Fibroblast of skin of right biceps (primary cell): Measurements from ENCODE around the gene CHRNA3.
A peak's percentile ranks its signal among the peaks of the same experiment; 100 is the strongest.
"Not testable (repeated sequence)": the region's sequence is repeated elsewhere in the genome, so short reads cannot be mapped to it uniquely, and the experiment has no call there.

ENCODE experiments used
- DNase-seq: peaks from one replicate; pipeline ENCODE4 v3.0.0-alpha.2; 2013

Gene CHRNA3

DNA sequence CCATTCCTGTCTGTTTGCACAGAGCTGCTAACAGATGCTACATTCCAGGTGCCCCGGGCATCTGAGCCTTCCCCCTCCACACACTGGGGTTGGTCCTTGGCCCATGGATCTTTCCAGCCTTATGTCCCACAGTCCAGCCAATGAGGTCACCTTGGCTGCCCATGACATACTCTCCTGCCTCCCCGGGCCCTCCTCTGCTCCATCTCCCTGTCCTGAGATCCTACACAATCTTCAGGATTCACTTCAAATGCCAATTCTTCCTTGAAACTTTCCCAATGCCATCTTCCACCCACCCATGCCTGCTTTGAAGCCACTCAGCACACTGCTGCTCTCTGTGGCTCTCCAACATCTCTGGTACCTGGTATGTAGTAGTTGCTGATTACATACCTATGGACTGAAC, 4.3 kb downstream of the CHRNA3 start:
- DNase-seq = no peak

DNA sequence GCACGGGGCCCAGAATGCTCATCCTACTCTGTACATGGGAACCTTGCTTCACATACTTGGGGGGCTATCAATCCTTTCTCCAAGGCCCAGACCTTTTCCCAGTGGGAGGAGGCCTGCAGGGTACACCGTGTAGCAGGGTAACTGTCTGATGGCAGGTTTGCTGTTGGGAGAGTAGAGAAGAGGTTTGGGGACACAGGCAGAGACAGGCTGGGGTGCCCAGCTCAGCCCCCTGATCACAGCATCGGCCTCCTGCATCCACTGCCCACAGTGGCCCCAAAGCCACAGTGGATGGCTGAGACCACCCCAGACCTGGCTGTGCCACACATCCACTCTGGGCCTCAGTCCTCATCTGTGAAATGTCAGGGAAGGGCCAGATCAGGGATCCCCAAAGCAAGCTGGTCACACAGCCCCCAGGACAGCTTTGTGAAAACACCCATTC, 5.6 kb downstream of the CHRNA3 start:
- no peak for DNase-seq

DNA sequence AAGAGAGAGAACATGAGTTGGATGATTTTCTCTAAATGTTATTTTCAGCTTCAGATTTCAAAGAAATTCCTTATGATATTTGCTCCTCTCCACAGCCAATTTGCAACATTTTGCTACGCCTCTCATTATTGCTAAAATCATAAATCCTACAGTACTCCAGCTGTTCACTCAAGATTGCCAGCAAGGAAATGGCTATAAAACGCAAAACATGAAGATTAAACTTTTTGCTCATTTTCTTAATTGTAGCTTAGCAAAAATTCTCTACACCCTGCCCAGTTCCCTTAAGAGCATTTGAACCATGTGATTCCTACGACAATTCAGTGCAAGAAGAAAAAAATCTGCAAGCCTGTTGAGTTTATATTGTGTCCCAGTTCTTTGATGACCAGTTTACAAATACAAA, 6.8 kb downstream of the CHRNA3 start:
- DNase-seq = no peak

DNA sequence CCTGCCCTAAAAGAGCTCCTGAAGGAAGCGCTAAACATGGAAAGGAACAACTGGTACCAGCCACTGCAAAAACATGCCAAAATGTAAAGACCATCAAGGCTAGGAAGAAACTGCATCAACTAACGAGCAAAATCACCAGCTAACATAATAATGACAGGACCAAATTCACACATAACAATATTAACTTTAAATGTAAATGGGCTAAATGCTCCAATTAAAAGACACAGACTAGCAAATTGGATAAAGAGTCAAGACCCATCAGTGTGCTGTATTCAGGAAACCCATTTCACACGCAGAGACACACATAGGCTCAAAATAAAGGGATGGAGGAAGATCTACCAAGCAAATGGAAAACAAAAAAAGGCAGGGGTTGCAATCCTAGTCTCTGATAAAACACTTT, 11.2 kb downstream of the CHRNA3 start:
- not testable (repeated sequence) for DNase-seq

DNA sequence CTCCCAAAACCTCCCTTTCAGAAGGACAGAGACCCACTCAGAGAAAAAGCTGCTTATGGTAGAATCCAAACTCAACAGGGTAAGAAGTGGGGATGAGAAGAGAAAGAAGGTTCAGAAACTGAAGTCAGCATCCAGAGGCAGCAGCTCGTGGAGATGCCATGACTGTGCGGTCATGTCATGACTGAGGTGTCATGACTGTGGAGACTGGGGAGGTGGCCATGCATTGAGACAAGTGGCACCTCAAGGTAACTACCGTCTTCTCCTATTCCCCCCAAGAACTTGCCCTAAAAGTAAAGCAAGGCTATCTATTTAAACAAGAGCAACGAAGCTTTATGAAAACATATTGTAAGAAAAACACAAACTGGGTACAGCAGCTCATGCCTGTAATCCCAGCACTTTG, 15.1 kb downstream of the CHRNA3 start:
- no peak for DNase-seq

DNA sequence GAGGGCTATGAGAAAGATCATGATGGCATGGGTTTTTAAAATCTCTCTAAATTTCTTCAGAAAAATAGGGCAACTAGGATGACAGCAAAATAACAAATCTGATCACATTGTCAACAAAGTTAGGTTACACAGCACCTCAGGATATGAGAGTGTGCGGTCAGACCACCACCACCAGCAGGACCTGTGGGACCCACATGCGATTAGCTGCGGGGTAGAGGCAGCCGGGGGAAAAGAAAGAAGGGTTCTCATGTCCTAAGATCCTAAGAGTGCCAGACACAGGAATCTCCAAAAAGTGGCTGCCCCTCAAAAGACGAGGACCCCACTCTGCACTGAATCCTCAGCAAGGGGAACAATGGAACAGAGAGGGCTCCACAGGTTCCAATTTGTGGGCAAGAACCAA, 15.6 kb downstream of the CHRNA3 start:
- no peak for DNase-seq

DNA sequence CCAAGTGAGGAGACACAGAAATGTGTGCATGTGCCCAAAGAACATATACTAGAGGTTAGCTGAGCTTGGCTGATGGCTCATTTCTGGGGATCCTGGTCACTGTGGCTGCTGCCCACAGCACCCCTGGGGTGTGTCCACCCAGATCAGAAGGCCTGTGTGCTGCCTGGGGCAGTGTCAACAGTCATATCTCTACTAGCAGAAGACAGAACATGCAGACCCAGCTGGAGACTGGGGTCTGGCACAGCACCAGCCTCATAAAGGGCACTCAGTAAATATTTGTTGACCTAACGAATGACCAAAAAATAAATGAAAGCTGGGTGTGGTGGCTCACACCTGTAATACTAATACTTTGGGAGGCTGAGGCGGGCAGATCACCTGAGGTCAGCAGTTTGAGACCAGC, 16.4 kb downstream of the CHRNA3 start:
- no peak for DNase-seq

DNA sequence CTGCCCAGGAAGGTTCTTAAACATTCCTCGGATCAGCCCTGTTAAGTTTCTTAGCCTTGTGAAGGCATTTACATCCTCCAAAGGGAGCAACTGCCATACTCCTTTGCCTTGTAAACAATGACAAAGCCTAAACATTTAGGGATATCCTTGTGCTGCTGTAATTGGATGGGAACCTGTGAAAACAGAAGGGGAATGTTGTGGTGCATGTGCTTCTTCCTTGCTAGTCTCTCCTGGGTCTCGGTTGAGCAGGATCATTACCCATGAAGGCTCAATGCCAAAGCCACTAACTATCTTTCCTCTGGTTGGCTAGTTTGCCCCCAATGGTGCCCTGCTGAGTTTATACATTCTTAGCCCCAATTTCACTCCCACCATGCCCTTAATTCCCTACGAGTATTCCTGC, 17.3 kb downstream of the CHRNA3 start:
- no peak for DNase-seq

DNA sequence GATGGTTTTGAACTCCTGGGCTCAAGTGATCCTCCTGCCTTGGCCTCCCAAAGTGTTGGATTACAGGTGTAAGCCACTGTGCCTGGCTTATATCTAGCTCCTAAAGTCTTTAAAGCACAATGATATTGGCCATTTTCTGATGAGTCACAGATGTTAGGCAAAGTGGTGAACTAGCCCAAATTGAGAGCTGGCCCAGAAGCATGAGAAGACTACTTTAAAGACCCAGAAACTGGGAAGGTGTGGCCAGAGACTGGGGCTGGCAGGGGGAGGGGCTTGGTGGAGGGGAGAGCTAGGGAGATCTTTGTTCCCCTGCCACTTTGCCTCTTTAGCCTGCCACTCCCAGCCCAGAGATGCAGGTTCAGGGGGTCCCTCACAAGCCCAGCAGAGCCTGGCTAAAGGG, 21.6 kb downstream of the CHRNA3 start:
- no peak for DNase-seq

DNA sequence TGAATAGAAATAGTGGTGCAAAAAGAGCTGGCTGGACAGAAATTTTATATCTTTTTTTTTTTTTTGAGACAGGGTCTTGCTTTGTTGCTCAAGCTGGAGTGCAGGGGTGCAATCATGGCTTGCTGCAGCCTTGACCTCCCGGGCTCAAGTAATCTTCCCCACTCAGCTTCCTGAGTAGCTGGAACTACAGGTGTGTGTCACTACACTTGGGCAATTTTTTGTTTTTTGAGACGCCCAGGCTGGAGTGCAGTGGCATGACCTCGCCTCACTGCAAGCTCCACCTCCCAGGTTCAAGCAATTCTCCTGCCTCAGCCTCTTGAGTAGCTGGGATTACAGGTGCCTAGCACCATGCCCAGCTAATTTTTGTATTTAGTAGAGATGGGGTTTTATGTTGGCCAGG, 22.4 kb downstream of the CHRNA3 start:
- no peak for DNase-seq

DNA sequence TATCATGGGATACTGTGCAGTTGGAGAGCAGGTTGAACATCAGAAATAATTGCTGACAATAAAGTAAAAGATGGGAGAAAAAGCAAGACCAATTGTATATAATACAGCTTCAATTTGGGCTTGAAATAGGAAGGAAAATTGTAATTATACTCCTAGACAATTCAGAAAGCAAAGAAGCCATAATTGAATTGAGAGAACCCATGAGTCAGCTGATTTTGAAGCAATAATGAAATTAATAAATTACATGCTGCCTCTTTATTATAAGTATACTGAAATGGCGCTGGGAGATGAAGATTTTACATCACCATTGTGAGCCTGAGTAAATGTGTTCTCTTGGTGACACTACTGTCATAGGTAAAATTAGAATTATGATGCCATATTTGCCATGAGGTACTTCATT, 23.2 kb downstream of the CHRNA3 start:
- no peak for DNase-seq

DNA sequence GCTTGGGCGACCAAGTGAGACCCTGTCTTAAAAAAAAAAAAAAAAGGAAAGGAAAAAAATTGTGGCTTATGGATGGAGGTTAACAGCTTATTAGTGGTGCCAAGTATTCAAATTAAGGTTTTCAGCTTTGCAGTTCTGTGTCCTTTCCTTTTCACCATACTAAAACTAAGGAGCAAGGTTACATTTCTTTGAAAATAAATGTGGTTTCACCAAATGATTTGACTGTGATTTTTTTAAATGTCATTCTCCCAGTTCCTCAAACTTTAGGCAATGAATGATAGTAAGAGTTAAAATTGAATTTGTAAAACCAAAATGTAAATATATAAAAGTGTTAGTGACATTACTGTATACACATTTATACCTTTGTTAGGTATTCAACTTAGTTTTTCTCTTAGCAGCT, 45.9 kb downstream of the CHRNA3 start:
- DNase-seq = no peak

DNA sequence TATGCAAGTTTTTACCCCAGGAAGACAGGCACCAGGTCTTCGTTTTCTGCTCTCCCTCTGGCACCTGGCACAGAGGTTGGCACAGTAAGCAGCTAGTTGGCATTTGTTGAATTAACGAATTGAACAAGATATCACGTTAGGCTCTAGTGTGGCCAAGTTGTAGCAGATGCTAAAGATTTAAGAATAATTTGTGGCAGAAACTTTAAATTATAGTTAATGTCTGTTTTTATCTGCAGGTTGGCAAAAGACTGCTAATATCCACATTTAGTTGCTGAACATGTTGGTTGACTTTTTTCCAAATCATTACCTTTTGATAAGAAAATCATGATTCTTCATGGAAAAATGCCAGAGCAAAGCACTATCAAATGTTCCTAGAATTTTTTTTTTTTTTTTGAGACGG, 47.4 kb downstream of the CHRNA3 start:
- DNase-seq = no peak

DNA sequence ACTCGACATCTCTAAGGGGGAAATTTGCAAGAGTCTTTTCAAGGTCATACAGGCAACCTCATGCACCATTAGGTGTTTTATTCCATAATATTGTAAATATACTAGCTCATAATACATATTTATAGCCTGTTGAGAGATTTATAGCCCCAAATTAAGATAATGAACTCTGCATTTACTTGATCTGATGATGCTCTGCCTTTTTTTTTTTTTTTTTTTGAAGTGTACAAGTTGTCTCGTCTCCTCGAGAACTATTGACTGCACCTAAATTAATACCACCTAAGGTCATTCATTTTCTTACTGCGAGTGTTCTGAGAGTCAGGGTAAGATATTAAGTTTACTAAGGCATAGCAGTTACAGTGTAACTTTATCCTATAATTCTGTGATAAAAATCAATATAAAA, 49.4 kb downstream of the CHRNA3 start:
- DNase-seq = no peak

DNA sequence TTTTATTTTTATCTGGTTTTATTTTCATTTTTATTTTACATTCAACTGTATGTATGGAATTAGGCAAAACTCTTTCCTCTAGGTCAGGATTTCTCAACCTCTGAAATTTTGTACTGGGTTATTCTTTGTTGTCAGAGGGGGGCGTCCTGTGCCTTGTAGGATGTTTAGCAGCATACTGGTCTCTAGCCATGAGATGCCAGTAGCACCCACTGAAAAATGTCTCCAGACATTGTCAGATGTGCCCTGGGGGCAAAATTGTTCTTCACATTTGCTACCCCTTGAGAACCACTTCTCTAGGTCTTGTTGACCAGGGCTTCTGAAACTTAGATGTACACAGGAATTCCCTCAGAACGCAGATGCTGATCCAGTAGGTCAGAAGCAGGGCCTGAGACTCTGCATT, 50.1 kb downstream of the CHRNA3 start:
- no peak for DNase-seq

DNA sequence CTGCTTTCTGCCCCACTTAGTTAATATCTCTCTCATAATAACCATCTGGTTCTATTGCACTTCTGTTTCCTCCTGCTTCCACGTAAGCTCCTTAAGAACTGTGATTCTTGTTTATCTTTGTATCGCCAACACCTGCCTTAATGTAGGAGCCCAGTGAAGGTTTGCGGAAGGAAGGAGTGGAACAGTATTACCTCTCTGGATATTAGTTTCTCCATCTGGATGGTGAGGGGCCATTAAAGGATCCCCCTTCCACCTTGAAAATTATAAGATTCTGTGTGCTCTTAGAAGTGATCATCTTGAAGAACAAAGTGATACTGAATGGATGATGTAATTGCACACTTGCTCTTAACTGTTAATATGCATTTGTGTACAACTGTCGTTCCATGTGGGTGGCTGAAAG, 53.3 kb downstream of the CHRNA3 start:
- DNase-seq = no peak

DNA sequence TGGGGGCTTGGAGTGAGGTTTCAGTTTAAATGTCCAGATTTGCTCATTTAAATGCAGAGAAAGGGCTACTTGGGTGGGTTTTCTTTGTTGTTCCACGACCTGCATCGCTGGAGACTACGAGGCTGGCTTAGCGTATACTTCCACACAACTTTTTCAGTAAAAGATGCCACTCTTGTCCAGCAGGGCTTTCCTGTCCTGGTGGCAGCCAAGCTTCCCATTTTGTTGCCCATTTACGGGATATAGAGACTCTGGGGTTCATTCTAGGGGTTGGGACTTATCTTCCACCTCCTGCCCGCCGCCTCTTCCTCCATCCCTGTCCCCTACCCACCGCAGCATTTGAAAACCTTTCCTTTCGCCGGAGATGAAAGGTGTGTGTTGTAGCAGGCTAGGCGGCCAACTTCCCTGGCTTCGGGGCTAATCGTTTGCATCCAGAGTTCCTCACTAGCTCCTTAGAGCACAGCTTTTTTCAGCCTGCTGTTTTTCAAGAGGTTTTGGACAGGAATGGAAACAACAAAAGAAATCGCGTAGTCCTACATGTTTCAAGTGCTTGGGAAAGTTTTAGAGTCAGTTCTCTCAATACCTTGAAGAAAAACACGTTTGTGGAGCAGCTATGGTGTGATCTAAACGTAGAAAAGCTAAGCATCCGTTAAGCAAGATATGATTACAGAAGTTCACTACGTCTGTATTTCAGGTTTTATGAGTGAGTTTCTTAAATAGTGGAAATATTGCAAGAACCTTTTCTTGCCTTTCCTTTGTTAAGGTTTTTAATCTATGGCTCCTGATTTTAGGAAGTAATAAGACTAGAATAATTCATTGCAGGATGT, 54.6 kb downstream of the CHRNA3 start:
- peak; percentile 14 for DNase-seq

DNA sequence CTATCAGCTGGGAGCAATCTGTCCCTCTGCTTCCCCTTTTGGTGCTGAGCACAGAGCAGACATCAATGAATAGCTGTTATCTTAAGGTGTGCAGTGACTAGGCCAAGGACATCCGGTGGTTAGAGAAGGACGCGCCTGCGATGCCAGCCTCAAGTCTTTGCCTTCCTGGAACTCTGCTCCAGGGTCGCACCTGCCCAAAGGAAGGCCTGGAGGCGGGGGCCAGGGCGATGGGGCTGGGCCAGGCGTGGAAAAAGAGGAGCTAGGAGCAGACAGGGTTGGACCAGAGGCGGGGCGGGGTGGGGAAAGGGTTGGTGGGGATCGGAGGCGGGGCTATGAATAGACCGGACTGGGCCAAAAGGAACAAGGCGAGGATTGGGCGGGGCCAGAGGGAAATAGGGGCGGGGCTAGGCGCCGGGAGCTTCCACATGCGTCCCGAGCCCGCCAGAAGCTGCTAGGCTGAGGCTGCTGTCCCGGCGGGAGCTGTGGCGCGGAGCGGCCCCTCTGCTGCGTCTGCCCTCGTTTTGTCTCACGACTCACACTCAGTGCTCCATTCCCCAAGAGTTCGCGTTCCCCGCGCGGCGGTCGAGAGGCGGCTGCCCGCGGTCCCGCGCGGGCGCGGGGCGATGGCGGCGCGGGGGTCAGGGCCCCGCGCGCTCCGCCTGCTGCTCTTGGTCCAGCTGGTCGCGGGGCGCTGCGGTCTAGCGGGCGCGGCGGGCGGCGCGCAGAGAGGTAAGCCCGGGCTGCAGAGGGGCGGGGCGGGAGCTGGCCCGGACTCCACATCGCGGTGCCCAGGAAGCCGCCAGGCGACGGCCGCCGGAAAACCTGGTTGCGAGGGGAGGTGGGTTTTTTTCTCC, 55.5 kb downstream of the CHRNA3 start, which contains the start of gene CHRNA5:
TSS of gene CHRNA5 (plus strand) at position 424 of the 854 bp plus-strand sequence. CDS start at position 624, 200 bp downstream.
- DNase-seq = peak; percentile 83

DNA sequence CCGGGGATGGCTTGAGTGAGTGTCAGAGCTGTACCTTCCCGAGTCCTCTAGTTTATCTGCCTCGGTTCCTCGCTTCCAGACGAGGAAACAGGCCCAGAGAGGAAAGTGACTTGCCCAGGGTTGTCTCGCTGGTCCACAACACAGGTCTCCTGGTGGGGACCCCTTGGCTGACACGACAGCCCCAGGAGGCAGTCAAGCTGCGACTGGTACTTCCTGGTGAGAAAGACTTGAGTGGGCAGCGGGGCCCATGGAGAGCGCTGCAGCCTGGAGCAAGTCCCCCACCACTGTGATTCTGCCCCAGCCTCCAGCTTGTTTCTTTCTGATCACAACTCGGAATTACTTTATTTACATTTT, 56.1 kb downstream of the CHRNA3 start:
- no peak for DNase-seq

DNA sequence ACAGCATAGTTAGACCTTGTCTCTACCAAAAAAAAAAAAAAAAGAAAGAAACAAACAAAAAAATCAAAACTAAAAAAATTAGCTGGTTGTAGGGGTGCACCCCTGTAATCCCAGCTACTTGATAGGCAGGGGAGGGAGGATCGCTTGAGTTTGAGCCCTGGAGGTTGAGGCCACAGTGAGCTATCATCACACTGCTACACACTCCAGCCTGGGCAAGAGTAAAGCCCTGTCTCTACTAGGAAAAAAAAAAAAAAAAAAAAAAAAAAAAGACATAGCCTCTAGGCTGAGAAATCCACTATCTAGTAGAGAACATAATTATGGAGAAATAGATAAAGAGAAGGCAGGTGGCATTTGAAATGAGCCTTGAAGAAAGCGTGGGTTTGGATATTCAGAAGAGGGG, 57.7 kb downstream of the CHRNA3 start:
- no peak for DNase-seq

DNA sequence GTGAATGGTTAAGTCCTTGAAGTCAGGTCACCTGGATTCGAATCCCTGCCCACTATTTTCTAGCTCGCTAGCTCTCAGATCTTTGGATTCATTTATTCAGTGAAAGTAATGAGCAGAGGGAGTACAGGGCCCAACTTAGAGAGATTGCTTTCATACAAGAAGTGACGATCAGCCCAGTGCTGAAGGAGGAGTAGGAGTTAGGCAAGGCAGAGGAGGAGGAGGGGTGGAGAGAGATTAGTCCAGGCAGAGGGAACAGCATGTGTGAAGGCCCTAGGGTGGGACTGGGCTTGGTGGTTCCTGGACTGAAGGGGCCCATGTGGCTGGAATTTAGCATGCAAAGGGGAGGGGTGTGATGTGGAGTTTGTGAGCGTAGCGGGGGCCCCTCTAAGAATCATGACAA, 59.3 kb downstream of the CHRNA3 start:
- no peak for DNase-seq

DNA sequence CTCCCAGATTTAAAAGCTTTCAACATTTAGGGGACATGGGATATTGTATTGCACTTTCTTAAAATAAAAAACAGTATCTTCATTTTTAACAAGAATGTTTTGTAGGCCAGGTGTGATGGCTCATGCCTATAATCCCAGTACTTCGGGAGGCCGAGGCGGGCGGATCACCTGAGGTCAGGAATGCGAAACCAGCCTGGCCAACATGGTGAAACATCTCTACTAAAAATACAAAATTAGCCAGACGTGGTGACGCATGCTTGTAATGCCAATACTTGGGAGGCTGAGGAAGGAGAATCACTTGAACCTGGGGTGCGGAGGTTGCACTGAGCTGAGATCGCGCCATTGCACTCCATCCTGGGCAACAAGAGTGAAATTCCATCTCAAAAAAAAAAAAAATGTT, 60.6 kb downstream of the CHRNA3 start:
- not testable (repeated sequence) for DNase-seq

DNA sequence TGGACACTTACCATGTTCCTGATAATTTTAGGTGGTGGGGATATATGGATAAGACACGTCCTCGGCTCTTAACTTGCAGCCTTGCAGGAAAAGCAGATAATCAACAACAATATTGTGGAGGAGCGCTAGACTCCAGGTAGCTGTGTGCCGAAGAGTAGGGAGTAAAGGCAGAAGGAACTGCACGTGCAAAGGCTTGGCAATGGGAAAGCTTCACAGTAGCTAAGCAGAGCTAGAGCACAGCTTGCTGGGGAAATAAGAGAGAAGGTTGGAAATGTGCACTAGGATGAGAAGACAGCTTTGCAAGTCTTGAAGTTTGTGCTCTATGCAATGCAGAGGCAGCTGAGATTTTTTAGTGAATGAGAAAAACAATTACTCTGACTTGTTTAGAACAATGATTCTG, 68.2 kb downstream of the CHRNA3 start:
- DNase-seq = no peak

DNA sequence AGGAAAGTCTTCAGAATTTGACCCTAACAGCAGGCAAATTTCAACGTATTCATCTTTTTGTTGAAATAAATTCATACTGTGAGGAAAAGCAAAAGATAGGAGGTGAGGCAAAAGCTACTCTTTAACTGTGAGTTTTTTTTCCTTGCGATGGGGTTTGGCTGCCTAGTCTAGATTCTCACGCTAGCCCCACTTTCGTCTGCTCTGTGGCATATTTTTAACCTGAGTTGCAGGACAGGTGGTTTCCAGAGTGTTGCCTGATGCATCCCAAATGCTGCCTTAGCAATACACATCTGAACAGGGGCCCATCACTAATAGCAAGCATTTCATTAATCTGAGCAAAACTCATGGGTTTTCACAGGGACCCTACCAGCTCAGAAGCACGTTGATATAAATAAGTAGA, 68.9 kb downstream of the CHRNA3 start:
- no peak for DNase-seq
